Glutamatergic neuron (in vitro differentiated cells): ENCODE results near the gene PRKAR1B. TPM values are rescaled to one million over a fixed set of nuclear protein-coding genes. Genes with fewer than 3 reads are reported as not detected.

ENCODE experiments used
- DNase-seq: peaks from one replicate; pipeline ENCODE4 v3.0.0; 2022
- H3K27ac Mint-ChIP-seq: one replicate; pipeline ENCODE4 v1.8.0; 2020; ENCODE audit warnings: mild to moderate bottlenecking, mixed read lengths, inconsistent platforms; ENCODE audit not compliant: unreplicated experiment
- H3K27me3 Mint-ChIP-seq: one replicate; pipeline ENCODE4 v1.8.0; 2020; ENCODE audit warnings: mild to moderate bottlenecking, moderate library complexity, mixed read lengths, inconsistent platforms; ENCODE audit not compliant: unreplicated experiment
- H3K36me3 Mint-ChIP-seq: one replicate; pipeline ENCODE4 v1.8.0; 2020; ENCODE audit warnings: mild to moderate bottlenecking, mixed read lengths, inconsistent platforms; ENCODE audit not compliant: unreplicated experiment
- H3K4me1 Mint-ChIP-seq: one replicate; pipeline ENCODE4 v1.8.0; 2020; ENCODE audit warnings: mild to moderate bottlenecking, low read depth, mixed read lengths, inconsistent platforms; ENCODE audit not compliant: unreplicated experiment
- H3K4me3 Mint-ChIP-seq: one replicate; pipeline ENCODE4 v1.8.0; 2020; ENCODE audit warnings: mild to moderate bottlenecking, mixed read lengths, inconsistent platforms; ENCODE audit not compliant: unreplicated experiment
- H3K9me3 Mint-ChIP-seq: one replicate; pipeline ENCODE4 v1.8.0; 2020; ENCODE audit warnings: mild to moderate bottlenecking, moderate library complexity, mixed read lengths, inconsistent platforms; ENCODE audit not compliant: unreplicated experiment
- CTCF ChIP-seq: fragments of 200-600 bp; sonication (generic); IDR thresholded peaks from one replicate; pipeline ENCODE4 v1.5.0; 2021; ENCODE audit not compliant: partially characterized antibody, unreplicated experiment
- total RNA-seq: library from RNA; stranded (reverse); fragmentation: NEBNext Ultra II Directional; extraction: Animal tissue kit (Norgen Biotek cat#: 25700); gene quantifications from one replicate; pipeline ENCODE4 v1.2.1, GENCODE V29; 2021; ENCODE audit not compliant: unreplicated experiment

The PRKAR1B gene
- total RNA-seq, 1 donor from 2014 or later, result 12.8 TPM

GRCh38 chr7:542131-542712 lies 184.9 kb downstream of the PRKAR1B start:
- TF ChIP-seq CTCF, result no peak
- Mint-ChIP-seq H3K36me3 (peaks cover 4% of the 10 kb centered on the region), H3K9me3 (peaks cover 3% of the 10 kb centered on the region), H3K4me3 (no peak overlapping the region), H3K27me3 (peaks cover 12% of the 10 kb centered on the region), H3K4me1 (peaks cover 5% of the 10 kb centered on the region), H3K27ac (no peak overlapping the region)
- DNase-seq, result no peak

DNA sequence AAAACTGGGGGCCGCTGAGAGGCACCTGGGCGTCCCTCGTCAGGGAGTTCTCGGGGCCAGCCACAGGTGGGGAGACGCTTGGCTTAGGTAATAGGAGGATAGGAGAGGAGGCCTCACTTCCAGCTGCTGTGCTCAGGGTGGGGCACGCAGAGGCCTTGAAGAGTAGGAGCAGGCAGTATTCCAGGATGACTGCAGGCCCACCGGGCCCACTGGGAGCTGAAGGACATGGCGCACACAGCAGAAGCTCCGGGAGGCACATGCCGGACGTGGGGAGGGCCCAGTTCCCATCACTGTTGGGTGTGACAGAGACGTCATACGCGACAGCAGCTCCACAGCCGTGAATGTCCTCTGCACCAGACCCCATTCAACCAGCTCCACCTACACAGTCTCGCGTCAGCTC lies 185.4 kb downstream of the PRKAR1B start:
- no peak for DNase-seq
- Mint-ChIP-seq H3K4me3 (no peak overlapping the region), H3K4me1 (peaks cover 5% of the 10 kb centered on the region), H3K27ac (no peak overlapping the region), H3K27me3 (peaks cover 9% of the 10 kb centered on the region), H3K36me3 (peaks cover 4% of the 10 kb centered on the region), H3K9me3 (peaks cover 3% of the 10 kb centered on the region)
- no peak for TF ChIP-seq CTCF

DNA sequence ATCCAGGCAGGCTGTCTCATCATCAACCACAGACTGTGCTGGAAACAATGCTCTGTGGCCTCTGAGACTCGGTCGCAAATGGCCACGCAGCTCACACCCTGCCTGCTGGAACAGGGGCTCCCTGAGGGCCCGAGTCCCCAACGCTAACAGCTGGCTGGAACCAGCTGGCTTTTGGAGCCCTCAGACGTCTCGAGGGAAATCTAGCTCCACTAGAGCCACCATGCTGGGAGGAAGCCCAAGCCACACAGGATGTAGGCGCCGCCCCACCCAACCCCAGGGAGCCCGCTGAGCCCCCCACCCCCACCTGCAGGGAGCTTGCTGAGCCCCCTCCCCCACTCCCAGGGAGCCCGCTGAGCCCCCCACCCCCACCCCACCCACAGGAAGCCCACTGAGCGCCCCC lies 186.1 kb downstream of the PRKAR1B start:
- Mint-ChIP-seq H3K9me3 (peaks cover 3% of the 10 kb centered on the region), H3K27me3 (peaks cover 11% of the 10 kb centered on the region), H3K4me1 (peaks cover 5% of the 10 kb centered on the region), H3K36me3 (peaks cover 4% of the 10 kb centered on the region), H3K27ac (no peak overlapping the region), H3K4me3 (no peak overlapping the region)
- no peak for DNase-seq
- TF ChIP-seq CTCF, result no peak

- peaks cover 5% of the 10 kb centered on the region for H3K4me1 Mint-ChIP-seq
- peaks cover 3% of the 10 kb centered on the region for H3K9me3 Mint-ChIP-seq
- no peak overlapping the region for H3K27ac Mint-ChIP-seq
- peaks cover 4% of the 10 kb centered on the region for H3K36me3 Mint-ChIP-seq
- no peak for TF ChIP-seq CTCF
- DNase-seq, result no peak
- H3K27me3 Mint-ChIP-seq, result peaks cover 11% of the 10 kb centered on the region
- H3K4me3 Mint-ChIP-seq, result no peak overlapping the region
Measured at GRCh38 chr7:540579-540978, 186.5 kb downstream of the PRKAR1B start.

DNA sequence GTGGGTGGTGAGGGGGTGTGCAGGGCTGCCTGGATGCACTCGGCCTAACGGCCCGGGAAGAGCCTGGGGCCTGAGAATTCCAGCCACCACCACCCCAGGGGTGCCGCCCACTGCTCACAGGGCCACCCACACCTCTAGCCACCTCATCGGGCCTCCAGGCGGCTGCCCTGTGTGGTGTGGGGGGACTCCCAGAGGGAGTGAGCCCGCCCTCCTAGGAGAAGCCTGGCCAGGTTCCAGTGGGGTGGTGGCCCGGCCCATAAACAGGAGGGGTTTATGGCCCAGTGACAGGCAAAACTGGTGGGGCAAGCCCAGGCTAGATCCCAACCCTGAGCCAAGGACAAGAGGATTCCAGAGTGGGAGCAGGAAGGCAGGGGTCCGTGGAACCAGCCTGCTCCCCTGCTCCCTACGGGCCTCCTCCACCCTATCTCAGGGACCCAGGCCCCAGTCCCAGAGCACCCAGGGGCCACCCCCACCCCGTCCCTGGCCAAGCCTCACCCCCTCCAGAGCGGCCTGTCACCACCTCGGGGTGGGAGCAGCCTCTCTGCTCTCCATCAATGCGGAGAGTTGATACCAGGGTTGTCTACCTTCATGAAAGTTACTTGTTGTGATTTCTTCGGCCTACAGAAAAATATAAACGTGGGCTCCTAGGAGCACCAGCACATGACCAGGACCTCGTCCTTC lies 187.2 kb downstream of the PRKAR1B start:
- no peak for DNase-seq
- peaks cover 3% of the 10 kb centered on the region for H3K9me3 Mint-ChIP-seq
- H3K4me1 Mint-ChIP-seq, result peaks cover 5% of the 10 kb centered on the region
- no peak overlapping the region for H3K4me3 Mint-ChIP-seq
- no peak overlapping the region for H3K27ac Mint-ChIP-seq
- no peaks in the 10 kb centered on the region for H3K36me3 Mint-ChIP-seq
- H3K27me3 Mint-ChIP-seq, result peaks cover 11% of the 10 kb centered on the region
- no peak for TF ChIP-seq CTCF
